HG03460 (cell line): ENCODE results near the gene SNRPA.
"Not testable (repeated sequence)": the region's sequence is repeated elsewhere in the genome, so short reads cannot be mapped to it uniquely, and the experiment has no call there.

Experiments used
- ATAC-seq: cut with Tn5 transposase; IDR thresholded peaks from one replicate; pipeline ENCODE4 v1.9.1; 2021; ENCODE audit not compliant: unreplicated experiment

The SNRPA gene

DNA sequence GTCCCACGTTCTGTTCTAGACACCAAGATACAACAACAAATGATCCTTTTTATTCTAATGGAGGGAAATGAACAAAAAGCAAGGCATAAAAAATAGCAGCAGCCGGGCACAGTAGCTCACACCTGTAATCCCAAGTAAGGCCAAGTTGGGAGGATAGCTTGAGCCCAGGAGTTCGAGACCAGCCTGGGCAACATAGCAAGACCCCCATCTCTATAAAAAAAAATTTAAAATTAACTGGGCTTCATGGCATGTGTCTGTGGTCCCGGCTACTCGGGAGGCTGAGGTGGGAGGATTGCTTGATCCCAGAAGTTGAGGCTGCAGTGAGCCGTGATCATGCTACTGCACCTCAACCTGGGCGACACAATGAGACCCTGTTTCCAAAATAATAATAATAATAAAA is 25.4 kb downstream of the SNRPA start:
- no peak for ATAC-seq

DNA sequence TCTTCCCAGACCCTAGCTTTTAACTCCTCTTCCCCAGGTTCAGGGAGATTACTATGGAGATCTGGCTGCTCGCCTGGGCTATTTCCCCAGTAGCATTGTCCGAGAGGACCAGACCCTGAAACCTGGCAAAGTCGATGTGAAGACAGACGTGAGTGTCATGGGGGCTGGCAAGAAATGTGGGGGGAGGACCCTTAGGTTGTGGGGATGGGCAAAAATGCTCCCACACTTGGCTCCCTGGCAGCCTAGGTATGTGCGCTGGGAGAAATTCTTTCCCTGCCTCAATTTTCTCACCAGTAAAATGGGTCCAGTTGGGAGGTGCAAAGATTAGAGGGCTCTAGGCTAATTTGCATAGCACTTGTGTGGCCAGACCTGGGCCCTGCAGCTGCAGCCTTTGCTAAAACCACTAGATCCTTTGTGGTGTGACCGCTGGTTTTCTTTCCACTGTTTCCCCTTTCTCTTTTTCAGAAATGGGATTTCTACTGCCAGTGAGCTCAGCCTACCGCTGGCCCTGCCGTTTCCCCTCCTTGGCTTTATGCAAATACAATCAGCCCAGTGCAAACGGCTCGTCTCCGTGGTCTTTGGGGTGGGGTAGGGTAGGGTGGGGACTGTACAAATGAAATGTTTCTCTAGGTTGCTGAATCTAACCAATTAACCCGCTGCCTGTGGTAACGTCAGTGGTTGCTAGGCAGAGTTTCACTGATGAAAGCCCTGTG is 26.1 kb downstream of the SNRPA start:
- ATAC-seq: peak; percentile 53

DNA sequence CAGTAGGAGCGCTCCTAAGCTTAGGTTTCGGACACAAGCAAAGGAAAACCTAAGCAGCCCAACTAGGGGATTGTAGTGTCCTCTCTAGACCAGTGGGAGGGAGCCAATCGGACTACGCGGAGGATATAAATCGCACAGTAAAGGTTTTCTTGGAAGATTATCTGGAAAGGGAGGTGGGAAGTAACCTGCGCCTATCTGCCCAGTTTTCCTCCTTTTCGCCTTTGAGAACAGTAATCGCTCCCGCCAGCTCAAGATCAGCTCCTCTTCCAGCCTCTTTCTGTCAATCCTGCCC is 26.6 kb downstream of the SNRPA start:
- no peak for ATAC-seq

DNA sequence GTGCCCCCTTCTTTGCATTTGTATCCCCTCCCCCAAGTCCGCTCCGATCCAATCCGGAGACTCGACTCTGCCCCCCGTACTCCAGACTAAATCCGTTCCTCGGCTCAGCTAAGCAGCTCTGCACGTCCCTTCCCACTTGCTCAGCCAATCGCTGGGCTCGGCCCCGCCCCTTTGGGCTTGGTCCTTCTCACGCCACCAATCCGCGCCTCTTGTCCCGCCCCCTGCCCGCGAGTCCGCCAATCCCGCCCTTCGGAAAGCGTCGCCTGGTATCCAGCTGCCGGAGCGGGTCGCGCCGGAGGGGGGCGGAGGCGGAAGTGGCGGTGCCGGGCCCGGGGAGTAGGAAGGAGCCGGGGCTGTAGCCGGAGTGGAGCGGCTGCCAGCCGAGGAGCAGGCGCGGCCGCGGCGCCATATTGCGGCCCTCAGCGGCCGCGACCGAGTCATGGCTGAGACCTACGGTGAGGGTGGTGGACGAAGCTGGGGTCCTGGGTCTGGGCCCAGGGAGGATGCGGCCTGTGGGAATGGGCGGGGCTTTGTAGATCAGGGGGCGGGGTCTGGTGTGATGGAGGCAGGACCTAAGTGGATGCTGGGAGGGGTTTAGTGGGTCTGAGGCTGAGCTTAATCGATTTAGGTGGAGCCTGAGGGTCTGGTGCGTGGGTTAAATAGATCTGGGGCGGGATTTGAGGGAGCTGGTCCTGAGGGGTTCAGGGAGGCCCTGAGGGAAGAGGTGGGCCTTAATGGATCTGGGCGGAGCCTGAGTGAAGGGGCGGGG is 27.1 kb downstream of the SNRPA start, which contains the start of gene RAB4B:
TSS of gene RAB4B (plus strand) at position 311 of the 769 bp plus-strand sequence. CDS start at position 440, 129 bp downstream.
- ATAC-seq: peak; percentile 62

DNA sequence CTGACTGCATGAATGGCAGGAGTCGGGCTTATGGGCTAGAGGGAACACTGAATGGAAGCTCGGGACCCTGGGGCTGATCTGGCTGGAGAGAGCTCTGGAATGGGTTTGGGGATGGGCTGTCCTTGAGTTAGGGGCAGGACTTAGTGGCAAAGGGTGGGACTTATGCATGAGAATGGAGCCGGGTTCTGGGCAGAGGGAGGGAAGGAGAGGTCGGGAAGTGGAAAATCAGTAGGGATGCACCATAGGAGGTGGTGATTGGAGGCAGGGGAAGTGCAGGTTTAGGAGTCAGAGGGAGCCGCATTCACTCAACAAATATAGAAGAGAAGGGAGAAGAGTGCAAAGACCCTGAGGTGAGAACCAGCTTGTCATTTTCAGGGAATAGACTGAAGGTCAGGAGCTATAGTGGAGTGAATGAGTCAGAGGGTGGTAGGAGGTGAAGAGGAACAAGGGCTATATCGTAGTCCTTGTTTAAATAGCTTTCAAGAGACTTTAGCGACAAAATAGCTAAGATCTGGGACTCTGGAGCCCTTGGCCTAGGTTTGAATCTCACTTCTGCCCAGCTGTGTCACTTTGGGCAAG is 27.8 kb downstream of the SNRPA start:
- no peak for ATAC-seq

DNA sequence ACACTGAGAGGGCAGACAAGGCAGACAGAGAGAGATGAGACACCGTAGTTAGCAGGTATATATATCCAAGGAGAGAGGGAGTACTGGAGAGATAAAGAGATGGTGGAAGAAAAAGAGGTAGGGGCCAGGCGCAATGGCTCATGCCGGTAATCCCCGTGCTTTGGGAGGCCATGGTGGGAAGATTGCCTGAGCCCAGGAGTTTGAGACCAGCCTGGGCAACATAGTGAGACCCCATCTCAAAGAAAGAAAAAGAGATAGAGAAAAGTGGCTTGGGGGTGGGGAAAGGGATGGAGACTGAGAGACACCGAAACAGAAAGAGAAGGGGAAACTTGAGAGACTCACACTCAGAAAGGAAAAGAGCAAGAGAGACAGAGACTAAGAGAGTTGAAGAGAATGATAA is 29.6 kb downstream of the SNRPA start:
- ATAC-seq: no peak

DNA sequence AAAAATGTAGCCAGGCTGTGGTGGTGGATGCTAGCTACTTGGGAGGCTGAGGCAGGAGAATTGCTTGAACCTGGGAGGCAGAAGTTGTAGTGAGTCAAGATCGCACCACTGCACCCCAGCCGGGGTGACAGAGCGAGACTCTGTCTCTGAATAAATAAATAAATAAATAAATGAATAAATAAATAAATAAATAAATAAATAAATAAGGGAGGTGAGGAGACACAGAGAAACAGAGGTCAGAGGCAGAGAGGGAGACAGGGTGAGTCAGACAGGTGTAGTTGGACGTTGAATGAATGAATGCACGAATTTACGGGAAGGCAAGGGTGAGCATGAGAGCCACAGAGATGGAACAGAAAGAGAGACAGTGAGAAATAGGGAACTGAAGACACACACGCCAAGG is 30.1 kb downstream of the SNRPA start:
- ATAC-seq: no peak

DNA sequence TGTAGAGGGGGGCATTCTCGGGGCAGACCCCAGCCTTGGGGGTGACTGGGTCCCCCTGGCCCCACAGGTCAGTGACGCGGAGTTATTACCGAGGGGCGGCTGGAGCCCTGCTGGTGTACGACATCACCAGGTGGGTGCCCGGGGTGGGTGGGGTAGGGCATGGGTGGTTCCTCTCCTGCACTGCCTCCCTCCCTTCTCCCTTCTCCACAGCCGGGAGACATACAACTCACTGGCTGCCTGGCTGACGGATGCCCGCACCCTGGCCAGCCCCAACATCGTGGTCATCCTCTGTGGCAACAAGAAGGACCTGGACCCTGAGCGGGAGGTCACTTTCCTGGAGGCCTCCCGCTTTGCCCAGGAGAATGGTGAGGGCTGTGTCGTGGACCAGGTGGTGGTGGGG is 32.7 kb downstream of the SNRPA start:
- ATAC-seq: no peak

DNA sequence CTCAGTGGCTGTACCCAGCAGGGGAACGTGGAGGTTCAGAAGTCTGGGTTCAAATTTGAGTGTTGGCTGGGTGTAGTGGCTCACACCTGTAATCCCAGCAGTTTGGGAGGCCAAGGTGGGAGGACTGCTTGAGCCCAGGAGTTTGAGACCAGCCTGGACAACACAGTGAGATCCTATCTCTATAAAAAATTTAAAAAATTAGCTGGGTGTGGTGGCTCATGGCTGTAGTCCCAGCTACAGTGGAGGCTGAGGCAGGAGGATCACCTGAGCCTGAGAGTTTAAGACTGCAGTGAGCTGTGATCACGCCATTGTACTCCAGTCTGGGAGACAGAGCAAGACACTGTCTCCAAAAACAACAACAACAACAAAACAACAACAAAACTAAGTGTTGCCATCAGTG is 33.1 kb downstream of the SNRPA start:
- not testable (repeated sequence) for ATAC-seq

DNA sequence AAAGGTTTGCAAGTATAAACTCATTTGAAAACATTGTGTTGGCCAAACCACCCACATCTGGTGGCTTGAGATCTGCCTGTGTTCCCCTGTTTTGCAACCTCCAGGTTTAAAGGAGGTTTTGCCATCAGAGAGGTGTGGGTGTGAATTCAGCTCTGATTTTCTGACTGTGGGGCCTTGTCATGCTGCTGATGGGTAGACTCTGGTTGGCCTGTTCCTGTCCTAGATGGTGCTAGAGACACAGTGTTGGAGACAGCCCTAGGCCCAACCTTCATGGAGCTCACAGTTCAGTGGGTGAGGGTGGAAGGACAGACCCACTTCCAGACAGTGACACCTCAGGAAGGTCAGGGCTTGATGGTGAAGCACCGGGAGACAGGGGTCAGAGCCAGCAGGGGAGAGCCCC is 34.5 kb downstream of the SNRPA start:
- no peak for ATAC-seq

DNA sequence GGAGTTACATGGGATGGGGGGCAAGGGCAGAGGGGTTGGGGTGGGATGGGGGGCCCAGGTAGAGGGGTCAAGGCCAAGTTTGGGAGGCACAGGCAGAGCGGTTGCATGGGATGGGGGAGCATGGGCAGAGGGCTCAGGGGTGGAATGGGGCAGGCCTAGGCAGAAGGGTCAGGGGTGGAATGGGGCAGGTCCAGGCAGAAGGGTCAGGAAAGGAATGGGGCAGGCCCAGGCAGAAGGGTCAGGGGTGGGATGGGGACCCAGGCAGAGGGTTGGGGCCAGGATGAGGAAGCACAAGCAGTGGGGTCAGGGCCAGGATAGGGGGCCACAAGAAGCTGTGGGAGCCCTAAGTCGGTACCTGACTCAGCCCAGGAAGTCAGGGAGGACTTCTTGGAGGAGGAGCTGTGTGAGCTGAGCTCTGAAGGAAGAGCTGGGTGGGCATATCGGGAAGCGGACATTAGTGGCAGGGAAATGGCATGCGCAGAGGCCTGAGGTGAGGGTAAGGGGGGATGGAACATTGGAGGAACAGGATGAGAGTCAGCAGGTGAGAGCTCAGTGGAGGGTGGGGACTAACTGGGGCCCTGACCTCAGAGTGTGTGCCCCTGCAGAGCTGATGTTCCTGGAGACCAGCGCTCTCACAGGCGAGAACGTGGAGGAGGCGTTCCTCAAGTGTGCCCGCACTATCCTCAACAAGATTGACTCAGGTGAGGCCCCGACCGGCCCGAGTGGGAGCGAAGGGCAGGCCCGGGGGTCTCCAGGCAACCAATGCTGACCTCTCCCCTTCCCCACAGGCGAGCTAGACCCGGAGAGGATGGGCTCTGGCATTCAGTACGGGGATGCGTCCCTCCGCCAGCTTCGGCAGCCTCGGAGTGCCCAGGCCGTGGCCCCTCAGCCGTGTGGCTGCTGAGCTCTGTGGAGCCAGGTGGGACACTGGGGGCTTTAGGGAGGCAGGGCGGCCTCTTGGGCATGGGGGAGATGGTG is 35.3 kb downstream of the SNRPA start:
- no peak for ATAC-seq

DNA sequence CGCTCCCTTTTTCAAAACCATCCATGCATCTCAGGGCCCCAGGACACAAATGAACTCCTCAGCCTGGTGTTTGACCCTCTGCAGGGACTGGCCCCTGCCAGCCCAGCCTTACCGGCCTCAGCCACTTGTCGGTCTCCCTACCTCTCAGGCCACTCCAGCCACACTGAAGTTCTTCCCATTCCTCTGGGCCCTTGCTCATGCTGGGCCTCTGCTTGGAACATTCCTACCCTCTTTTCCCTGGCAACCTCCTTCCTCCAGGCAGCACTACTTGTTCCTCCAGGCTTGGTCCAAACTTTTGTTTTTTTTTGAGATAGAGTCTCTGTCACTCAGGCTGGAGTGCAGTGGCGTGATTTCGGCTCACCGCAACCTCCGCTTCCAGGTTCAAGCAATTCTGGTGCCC is 40.3 kb downstream of the SNRPA start:
- no peak for ATAC-seq

DNA sequence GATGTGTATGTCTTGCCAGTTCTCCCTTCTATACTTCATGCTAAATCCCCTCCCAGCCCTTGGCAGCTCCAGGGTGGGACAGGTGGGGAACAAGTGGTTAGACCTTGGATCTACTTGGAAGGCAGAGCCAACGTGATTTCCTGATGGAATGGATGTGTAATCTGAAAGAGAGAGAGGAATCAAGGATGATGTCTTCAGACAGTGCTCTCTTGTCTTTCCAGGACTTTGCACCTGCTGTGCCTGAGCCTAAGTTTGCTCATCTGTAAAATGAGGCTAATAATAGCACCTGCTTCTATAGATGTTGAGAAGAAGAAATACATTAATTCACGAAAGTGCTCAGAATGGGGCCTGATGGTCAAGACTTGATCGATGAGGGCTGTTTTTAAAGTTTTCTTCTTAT is 41.0 kb downstream of the SNRPA start:
- ATAC-seq: no peak

DNA sequence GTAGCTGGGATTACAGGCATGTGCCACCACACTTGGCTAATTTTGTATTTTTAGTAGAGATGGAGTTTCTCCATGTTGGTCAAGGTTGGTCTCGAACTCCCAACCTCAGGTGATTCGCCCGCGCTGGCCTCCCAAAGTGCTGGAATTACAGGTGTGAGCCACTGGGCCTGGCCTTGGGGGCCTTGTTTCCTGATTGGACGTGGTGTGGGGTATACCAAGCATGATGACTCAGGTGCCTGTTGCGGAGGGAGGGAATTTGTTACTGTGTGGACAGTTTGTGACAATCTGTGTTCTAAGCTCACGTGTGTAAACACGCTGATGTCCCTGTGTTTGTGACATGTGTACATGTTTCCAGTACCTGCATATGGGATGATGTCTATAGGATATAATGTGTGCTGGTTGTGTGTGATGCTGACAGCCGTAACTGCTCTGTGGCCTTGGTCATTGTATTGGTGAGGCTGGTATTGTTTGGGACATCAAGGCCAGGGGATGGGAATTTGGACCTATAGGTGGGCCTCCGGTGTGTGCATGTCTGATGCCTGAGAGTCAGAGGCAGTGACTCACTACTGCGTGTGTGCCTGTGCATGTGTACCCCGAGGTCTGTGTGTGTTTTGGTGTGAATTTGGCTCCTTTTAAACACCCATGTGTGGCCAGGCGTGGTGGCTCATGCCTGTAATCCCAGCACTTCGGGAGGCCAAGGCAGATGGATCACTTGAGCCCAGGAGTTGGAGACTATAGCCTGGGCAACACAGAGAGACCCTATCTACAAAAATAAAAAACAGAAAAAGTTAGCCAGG is 46.4 kb downstream of the SNRPA start:
- no peak for ATAC-seq

DNA sequence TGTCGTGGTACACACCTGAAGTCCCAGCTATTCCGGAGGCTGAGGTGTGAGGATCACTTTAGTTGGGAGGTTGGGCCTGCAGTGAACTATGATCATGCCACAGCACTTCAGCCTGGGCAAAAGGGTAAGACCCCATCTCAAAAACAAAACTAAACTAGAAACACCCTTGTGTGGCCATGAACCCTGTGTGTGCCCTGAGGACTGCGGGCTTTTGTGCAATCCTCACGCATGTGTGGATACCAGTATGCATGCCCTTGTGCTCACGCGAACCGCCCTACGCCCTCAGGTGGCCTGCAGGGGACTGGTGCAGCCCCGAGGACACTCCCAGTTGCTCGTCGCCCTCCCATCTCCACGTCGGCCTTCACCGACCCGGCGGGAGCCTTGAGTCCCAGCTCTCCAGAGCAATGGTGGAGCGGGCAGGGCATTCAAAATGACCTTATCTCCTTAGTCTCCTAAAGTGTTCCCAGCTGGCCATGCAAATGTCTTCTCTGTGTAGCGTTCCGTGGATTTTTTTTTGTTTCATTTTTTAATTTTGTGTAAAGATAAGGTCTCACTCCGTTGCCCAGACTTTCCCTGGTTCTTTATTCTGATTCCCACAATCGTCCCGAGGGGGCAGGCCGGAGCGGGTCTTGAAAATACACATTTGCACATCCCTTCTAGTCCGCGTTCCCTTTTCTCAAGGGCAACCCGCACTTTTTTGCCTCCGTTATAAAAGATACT is 47.1 kb downstream of the SNRPA start:
- no peak for ATAC-seq

DNA sequence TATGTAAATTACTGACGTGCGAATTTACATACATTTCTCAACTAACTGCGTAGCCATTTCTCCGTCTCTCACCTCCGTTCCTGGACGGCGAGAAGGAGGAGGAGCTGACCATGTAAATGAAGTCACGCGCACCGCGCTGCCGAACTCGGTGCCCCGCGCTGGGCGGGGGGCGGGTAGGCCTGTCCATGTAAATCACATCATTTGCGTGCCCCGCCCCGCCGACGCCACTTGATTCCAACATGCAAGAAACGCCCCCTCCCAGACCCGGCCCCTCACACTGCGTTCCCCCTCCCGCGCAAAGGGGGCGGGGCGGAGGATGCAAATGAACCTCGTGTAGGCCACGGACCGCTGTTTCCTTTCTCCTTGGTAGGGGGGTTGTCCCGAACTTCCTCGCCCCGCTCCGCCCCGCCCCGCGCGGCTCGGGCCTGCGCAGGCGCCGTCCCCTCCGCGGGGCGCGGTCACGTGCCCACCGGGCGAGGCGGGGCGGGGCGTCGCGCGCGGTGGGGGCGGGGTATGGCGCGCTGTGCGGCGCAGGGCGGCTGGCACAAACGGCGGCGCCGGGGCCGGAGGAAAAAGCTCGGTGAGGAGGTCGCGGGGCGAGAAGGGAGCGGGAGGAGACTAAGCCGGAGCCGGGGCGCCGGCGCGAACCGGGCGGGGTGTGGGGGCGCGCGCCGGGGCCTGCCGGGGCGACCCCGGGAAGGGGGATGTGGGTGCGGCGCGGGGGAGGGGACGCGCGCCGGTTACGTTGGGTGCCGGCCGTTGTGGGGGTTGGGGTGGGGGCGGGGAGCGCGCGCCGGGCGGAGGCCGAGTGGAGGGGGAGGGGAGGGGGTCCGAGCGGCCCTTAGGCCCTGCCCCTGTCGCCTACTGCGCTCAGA is 47.9 kb downstream of the SNRPA start, which contains the start of gene EGLN2:
TSS of gene EGLN2 (plus strand) at position 509 of the 875 bp plus-strand sequence. CDS start 1,382 bp downstream, outside the sequence.
- ATAC-seq: peak; percentile 69

DNA sequence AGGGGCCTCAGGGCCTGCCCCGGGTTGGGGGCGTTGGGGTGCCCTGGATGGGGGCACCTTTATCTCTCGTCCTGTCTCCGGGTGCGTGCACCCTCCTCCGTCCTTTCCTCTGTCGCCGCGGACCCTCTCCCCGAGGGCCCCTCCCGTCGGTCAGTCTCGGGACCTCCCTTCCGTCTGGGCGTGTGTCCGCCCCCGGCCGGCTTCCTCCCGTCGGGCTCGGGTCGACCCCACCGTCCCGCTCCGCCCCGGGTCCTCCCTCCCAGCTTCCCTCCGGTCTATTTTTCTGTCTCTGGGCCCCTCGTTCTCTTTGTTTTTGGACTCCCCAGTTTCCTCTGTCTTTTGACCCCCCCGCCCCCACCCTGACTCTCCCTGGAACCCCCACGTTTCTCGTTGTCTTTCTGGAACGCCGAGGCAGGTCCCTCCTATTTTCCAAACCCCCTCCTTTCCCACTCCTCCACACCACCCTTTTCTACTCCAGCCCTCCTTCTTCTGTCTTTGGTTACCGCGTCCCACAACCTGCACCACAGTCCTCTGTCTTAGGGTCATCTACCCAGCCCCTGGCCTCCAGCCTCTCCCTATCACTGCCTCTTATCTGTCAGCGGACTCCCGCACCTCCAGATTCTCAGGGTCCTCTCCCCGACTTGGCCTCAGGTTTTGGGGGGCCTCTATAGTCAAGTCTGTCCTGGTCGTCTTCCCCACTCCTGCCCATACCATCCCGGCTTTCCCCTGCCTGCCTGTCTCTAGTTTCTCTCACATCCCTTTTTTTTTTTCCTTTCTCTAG is 48.7 kb downstream of the SNRPA start:
- no peak for ATAC-seq
